HUDEP-2 (cell line): ENCODE data around the gene EIF3A.
"Not testable (repeated sequence)": the region's sequence is repeated elsewhere in the genome, so short reads cannot be mapped to it uniquely, and the experiment has no call there.

Experiments used
- DNase-seq, 76 experiments: peaks; one replicate each; lab custom pipeline; 2025; ENCODE audit not compliant: unreplicated experiment in 76 of 76; lab: John Stamatoyannopoulos, UW

The EIF3A gene

GRCh38 chr10:119059557-119059956 lies 21.1 kb downstream of the EIF3A start:
- DNase-seq: no peak

GRCh38 chr10:119058010-119058409 lies 22.6 kb downstream of the EIF3A start:
- no peak for DNase-seq

- DNase-seq: no peak
Observed at GRCh38 chr10:119055472-119055871, 25.1 kb downstream of the EIF3A start.

GRCh38 chr10:119051775-119052174 lies 28.8 kb downstream of the EIF3A start:
- DNase-seq: no peak

GRCh38 chr10:119049777-119050176 lies 30.8 kb downstream of the EIF3A start:
- DNase-seq: no peak

- no peak for DNase-seq
Observed at GRCh38 chr10:119049361-119049760, 31.3 kb downstream of the EIF3A start.

- DNase-seq: no peak
Observed at GRCh38 chr10:119045561-119045960, 35.1 kb downstream of the EIF3A start.

GRCh38 chr10:119042169-119042568 lies 38.4 kb downstream of the EIF3A start:
- DNase-seq: no peak

- DNase-seq: no peak
Observed at GRCh38 chr10:119041326-119041725, 39.3 kb downstream of the EIF3A start.

- DNase-seq: no peak
Observed at GRCh38 chr10:119039161-119039560, 41.5 kb downstream of the EIF3A start.

- DNase-seq: peak in 2 of 76 experiments; percentile 14 to 17
Observed at GRCh38 chr10:119031496-119032059, 49.0 kb downstream of the EIF3A start.

GRCh38 chr10:119030421-119031250 lies 50.0 kb downstream of the EIF3A start:
- DNase-seq: peak in 70 of 76 experiments; percentile 5 to 78 (median 55)

- DNase-seq: peak in 18 of 76 experiments; percentile 27 to 59 (median 43)
Observed at GRCh38 chr10:119029613-119030420, 50.8 kb downstream of the EIF3A start, which contains the start of gene NANOS1. Gene NANOS1, plus strand, starts transcription at chr10:119029714. Its CDS starts 88 bp downstream, at chr10:119029802.

- DNase-seq: peak in 73 of 76 experiments; percentile 39 to 91 (median 81)
Observed at GRCh38 chr10:119028900-119029612, 51.6 kb downstream of the EIF3A start.

GRCh38 chr10:119028445-119028899 lies 52.1 kb downstream of the EIF3A start:
- DNase-seq: not testable (repeated sequence)

- no peak for DNase-seq
Observed at GRCh38 chr10:119026301-119027110, 54.1 kb downstream of the EIF3A start.

- DNase-seq: no peak
Observed at GRCh38 chr10:119025776-119026175, 54.8 kb downstream of the EIF3A start.

- peak in 1 of 76 experiments; percentile 4 for DNase-seq
Observed at GRCh38 chr10:119025336-119025735, 55.3 kb downstream of the EIF3A start.

- DNase-seq: no peak
Observed at GRCh38 chr10:119024882-119025281, 55.7 kb downstream of the EIF3A start.

- no peak for DNase-seq
Observed at GRCh38 chr10:119023553-119023868, 57.1 kb downstream of the EIF3A start.
